AG20443 (cell line): Measurements from ENCODE around the gene ADARB2.

Experiments
- DNase-seq: peaks from one replicate; pipeline ENCODE4 v3.0.0; 2012; ENCODE audit warnings: low spot score, mixed read lengths

The ADARB2 gene

GRCh38 chr10:1613511-1613910 is 123.8 kb downstream of the ADARB2 start:
- no peak for DNase-seq

GRCh38 chr10:1612908-1613307 is 124.4 kb downstream of the ADARB2 start:
- DNase-seq: no peak

DNA sequence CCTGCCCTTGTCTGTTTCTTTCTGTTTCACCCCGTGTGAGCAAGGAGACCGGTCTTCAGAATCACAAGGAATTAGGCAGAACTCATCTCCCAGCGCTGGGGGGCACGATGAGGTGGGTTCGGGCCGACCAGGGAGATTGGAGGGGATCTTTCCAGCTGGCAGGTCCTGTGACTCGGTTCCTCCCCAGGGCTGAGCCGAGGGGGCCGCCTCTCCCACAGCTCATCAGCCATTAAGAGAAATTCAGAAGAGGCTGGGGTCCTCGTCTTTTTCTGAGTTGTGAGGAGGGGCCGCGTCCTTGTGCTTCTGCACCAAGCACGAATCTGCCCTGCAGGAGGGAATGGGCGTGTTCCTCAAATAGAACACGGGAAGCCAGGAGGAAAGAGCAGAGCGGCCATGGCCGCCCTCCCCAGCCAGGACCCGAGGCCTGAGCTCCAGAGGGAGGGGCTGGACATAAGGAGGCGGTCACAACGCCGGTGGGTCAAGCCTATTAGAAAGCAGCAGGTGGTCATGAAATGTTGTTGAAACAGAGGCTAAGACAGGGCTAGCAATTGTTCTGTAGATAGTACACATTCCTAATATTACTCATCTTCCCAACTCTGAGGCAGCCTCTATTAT is 125.3 kb downstream of the ADARB2 start:
- DNase-seq: no peak

DNA sequence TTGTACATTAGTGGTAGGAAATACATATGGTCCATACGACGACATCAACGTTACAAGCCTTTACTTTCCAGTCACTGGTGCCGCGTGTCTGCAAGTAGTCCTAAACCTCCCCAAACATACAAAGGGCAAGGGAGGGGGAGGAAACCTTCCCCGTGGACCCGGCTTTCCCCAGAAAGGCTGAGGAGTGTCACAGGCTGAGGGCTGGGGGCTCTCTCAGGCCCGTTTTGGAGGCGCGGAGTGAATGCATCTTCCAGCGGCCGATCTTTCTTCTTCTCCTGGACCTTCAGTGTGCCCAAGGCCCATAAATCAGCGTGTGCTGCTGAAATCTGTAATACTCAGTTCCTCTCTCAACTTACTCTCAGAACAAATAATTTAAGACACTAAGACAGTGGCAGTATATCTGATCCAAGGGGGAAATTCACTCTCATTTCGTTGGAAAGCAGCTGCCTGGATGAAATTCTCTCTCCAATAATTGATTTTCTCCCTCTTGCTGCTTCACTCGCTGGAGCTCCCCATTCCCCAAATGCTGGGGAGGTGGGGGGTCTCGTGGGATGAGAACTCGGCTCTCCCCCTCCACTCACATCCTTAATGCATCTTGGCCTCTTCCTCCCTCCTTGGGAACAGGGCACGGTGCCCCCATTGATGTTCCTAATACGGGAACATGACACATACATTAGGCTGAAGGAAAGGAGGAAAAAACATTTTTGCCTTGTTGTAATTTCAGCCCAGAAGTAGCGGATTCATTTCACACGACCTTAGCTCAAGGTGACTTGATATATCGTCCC is 126.1 kb downstream of the ADARB2 start:
- no peak for DNase-seq

- DNase-seq: no peak
Measured at GRCh38 chr10:1609648-1609970, 127.7 kb downstream of the ADARB2 start.

DNA sequence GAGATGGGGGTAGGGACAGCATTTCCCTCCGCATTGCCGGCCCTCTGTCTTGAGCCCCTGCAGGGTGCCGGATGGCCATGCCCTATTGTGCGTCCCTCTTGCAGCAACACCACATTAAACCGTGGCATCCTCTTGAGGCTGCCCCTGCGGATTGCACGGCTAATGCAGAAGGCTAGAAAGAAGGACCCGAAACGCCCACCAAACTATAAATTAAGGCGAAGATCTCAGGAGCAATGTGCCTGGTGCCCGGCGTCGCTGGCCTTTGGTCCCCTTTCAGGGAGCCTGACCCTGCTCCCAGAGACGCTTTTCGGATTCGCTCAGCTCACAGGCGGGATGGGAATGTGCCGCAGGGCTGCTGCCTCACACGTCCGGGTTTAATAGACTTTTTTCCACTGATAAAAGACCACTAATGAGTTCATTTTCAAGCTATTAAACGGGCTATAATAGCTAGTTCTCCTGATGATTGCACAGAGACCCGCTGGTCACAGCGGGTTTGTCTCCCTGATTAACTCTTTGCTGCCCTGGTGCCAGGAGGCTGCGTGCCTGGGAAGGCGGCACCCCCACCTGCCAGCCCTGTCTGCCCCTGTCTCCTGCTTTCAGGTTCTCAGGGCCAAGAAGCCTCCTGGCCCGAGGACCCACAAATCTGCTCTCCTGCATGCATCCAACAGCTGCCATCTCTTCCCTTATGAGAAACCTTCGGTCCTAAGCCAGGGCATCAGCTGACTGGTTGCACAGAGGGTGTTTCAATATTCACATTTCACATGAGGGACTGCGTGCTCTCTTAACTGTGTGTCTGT is 128.3 kb downstream of the ADARB2 start:
- DNase-seq: no peak

DNA sequence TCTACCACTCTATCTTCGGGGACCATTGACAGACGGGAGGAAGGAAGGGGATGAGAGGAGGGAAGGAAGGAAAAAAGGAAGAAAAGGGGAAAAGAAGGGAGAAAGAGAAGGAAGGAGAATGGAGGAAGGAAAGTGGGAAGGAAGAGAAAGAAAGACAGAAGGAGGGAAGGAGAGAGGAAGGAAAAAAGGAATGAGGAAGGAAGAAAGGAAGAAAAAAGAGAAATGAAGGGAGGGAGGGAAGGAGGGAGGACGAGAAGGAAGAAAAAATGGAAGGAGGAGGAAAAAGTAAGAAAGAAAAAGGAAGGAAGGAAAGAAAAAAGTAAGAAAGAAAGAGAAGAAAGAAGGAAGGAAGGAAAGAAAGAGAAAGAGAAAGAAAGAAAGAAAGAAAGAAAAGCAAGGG is 128.9 kb downstream of the ADARB2 start:
- no peak for DNase-seq

DNA sequence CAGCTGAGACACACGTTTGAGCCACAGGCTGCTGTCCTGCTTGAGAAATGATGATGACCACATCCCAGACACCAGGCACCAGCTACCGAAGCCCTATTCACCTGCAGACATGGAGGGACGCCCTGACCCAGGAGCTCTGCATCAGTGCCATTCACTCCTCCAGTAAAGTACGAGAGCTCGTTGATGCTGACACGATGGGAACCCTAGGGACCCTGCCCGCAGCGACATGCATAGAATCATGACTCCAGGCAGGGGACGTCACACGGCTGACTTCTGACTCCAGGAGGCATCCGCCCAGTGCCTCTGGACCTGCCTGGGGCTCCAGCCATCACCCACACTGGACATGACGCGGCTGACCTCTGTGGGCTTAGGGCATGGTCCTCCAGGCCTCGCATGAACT is 129.9 kb downstream of the ADARB2 start:
- no peak for DNase-seq

DNA sequence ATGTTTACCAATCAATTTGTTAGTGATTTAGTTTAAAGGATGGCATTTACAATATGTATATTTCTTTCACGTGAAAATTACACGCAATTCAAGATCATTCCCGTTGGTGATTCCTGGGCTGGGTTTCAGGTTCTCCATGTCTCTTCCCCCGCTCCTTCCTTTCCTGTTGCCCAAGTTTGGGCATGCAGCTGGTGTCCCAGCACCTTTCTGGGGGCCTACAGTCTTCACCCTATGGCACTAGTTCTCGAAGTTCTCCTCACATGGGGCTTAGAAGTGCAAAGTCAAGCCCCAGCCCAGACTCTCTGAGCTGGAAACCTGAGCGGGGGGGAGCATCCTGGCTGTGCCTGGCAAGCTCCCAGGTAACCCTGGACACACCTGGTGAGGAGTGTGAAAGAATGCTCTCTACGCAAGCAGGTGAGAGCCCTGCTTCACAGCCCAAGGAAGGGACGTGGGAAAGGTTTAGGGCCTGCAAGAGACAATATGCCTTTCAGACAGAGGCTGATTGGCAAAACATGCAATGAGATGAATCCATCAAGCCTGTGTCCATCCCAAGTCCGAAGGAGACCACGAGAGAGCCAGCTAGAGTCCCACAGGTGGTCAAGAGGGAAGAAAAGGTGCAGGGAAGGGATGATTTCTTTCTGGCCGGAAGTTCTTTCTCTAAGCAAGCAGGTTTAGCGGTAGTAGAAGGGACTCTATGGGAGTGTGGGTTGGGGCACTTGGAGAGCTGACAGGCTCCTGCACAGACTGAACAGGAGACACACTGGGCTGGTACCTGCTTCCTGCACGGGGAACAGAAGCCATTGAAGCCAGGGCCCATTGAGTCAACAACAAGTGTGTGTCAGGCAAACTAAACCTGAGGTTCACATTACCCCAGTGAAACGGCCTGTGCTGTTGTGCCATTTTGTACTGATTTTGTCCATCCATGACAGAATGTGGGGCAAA is 131.1 kb downstream of the ADARB2 start:
- DNase-seq: no peak

GRCh38 chr10:1605121-1605520 is 132.2 kb downstream of the ADARB2 start:
- DNase-seq: no peak

DNA sequence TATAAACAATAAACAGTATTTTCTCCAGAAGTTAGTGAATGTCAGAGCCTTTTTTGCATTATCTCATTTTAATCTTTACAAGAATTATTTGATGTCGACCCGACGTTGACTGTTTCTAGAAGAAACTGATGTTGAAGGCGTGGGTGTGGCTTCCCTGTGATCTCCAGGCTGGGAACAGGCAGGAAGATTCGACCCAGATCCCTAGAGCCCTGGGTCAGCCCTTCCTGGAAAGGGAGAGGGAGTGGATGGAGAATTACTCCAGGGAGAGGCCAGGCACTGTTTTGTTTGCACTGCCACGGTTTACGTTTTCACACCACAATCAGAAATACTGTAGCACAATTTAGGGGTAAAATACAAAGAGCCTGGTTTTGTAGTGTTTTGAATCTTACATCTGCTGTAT is 133.1 kb downstream of the ADARB2 start:
- DNase-seq: no peak

DNA sequence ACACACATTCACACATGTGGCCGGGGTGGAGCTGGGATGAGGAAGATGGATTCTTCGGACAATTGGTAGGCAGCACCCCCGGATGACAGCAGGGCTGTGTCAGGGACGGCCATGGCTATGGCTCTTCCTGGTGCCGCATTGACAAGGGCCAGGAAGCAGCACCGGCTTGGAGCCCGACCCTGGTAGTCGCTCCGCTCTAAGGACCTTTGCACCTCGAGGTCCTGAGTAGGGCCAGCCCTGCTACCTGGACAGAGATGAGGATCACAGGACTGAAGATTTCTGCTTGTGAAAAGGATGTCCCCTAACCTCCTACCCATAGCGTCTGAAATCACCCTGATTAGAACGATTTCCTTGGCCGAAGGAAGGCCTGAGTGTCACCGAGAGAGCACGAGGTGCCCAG is 134.1 kb downstream of the ADARB2 start:
- DNase-seq: no peak

GRCh38 chr10:1602037-1602484 is 135.3 kb downstream of the ADARB2 start:
- DNase-seq: no peak

DNA sequence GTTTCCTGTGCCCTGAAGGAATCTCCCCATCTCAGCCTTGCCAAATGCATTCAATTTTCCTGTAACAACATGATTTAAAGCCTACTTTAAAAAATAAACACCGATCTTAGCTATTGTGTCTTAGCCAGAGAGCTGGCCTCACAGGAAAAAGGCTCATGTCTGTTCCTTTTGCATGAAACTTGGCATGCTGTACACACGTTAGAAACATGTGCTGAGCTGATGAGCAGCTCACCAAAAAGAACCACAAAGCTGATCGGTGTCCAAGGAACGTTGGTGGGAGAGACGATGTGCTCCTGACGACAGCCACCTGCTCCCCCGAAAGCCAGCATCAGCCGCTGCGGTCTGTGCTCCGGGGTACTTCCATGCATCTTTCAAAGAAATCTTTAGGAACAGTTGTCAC is 135.9 kb downstream of the ADARB2 start:
- DNase-seq: no peak

- no peak for DNase-seq
Measured at GRCh38 chr10:1600861-1601260, 136.5 kb downstream of the ADARB2 start.

DNA sequence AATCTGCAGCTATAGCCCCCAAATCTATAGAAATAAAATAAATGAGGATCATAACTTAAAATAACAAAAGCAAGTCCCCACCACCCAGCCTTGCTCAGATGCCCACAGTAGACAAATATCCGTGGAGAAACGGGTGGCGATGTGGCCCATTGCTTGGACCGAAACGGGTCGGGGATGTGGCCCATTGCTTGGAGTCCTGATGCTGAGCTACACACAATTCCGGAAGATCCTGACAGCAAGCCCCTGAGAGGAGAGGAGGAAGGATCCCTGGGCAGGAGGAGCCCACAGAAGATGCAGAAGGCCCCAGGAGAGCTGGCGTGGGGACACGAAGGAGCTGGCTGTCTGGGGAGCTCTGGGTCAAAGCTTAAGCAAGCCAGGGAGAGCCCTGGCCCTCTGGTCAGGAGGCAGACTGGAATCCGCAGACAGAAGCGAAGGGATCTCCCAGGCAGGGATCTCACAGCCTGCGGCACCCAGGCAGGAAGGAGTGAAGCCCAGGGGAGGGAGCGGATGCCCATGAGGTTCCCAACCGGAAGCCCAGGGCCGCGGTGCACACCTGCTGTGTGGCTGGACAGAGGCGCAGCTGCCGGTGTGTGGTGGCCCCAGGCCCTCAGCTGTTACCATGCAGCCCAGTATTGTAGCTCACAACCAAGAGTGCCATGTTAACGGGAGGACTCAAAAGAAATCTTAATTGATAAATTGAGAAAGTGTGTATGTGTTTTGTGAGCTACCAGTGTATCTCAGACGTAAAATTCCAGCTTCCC is 138.8 kb downstream of the ADARB2 start:
- no peak for DNase-seq

DNA sequence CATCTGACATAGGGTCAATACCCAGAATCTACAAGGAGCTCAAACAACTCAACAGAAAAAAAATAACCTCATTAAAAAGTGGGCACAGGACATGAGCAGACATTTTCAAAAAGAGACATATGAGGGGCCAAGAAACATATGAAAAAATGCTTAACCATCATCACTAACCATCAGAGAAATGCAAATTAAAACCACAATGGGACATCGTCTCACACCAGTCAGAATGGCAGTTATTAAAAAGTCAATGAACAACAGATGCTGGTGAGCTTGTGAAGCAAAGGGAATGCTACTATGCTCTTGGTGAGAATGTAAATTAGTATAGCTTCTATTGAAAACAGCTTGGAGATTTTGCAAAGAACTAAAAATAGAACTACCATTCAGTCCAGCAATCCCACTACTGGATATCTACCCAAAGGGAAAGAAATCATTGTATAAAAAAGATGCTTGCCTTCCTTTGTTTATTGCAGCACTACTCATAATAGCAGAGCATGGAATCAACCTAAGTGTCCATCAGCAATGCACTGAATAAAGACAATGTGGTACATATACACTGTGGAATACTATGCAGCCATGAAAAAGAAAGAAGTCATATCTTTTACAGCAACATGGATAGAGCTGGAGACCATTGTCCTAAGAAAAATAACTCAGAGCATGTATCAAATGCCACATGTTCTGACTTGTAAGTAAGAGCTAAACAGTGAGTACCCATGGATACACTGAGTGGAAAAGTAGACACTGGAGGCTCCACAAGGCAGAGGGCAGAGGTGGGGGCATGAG is 139.8 kb downstream of the ADARB2 start:
- DNase-seq: no peak

DNA sequence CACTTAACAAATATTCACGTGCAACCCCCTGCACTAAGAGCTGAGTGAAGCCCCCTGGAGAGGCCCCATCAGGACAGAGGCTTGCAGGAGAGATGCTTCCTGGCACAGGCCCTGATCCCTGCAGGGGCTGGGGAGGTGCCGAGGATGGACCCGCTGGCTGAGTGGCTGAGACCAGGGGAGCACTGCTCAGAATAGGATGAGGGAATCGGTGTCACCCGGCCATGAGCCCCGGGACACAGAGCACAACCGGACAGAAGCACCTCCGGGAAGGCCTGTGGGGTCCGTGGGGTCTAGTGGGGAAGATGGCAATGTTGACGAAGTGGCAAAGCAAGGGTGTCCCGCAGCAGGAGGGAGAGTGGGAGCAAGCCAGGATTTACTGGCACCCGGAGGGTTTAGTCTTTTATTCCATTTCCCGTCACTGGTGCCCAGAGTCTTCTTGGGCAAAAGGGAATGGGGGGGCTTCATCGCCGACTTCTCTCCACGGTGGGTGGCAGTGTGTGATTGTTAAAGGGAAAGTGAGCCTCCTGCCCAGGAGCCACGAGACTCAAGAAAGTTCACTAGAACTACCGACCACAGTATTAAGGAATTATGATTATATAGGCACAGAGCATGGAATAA is 140.7 kb downstream of the ADARB2 start:
- DNase-seq: no peak

- no peak for DNase-seq
Measured at GRCh38 chr10:1595726-1596125, 141.6 kb downstream of the ADARB2 start.

DNA sequence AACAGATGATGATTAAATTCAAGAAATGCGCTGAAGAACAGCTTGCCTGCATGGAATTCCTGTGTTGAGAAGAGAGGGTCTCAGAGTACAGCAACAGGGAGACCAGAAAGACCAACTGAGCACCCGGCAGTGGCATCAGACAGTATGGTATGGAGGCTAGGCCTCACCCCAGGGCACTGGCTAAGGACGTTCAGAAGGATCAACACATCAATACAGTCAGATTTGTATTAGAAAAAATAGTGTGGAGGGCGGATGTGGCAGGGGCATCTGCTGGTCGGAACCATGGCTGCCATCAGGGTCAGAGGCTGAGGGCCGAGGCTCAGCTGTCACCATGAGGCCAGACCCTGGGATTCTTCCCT is 142.1 kb downstream of the ADARB2 start:
- DNase-seq: no peak
